SK-MEL-5 (cell line): ENCODE results near the gene CC2D2B. TPM values are rescaled to one million over a fixed set of nuclear protein-coding genes. Genes with fewer than 3 reads are reported as not detected.
"Not testable (repeated sequence)": the region's sequence is repeated elsewhere in the genome, so short reads cannot be mapped to it uniquely, and the experiment has no call there.

ENCODE experiments used
- DNase-seq: peaks from one replicate; pipeline ENCODE4 v3.0.0-alpha.2; 2016; ENCODE audit warnings: low read depth, low spot score
- in situ Hi-C: cut with HindIII; loops from 2 replicates; pipeline ENCODE4 v1.10.0; 2016; ENCODE audit warnings: low sequenced_read_pairs, high pct_unique_total_duplicates, low pct_unique_long_range_greater_than_20kb
- small RNA-seq, 2 experiments: library from RNA; depleted of rRNA; stranded (forward); fragments of <200 nt; gene quantifications; one replicate each; pipeline ENCODE3, GENCODE V24; 2014
- total RNA-seq: library from RNA; depleted of rRNA; stranded (reverse); fragments of >200 nt; shearing (Covaris generic); gene quantifications from 2 replicates; pipeline ENCODE4 v1.2.3, GENCODE V29; 2014; rRNA removed

The CC2D2B gene
- total RNA-seq, 1 experiment from 2014 or later: not detected

GRCh38 chr10:96047004-96047649 is 139.4 kb downstream of the CC2D2B start:
- in situ Hi-C loops: no loop called here
- DNase-seq: no peak

DNA sequence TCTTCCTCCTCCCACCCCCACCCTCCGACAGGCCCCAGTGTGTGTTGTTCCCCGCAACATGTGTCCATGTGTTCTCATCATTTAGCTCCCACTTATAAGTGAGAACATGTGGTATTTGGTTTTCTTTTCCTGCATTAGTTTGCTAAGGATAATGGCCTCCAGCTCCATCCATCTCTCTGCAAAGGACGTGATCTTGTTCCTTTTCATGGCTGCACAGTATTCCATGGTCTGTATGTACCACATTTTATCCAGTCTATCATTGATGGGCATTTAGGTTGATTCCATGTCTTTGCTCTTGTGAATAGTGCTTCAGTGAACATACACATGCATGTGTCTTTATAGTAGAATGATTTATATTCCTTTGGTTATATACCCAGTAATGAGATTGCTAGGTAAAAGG is 140.2 kb downstream of the CC2D2B start:
- in situ Hi-C loops, DNase-seq: not testable (repeated sequence)

GRCh38 chr10:96049340-96049739 is 141.6 kb downstream of the CC2D2B start:
- in situ Hi-C loops: no loop called here

GRCh38 chr10:96053985-96054384 is 146.2 kb downstream of the CC2D2B start:
- DNase-seq: no peak
- in situ Hi-C loops: no loop called here

More at GRCh38 chr10:96049340-96049739, 141.6 kb downstream of the CC2D2B start:
- DNase-seq: no peak

DNA sequence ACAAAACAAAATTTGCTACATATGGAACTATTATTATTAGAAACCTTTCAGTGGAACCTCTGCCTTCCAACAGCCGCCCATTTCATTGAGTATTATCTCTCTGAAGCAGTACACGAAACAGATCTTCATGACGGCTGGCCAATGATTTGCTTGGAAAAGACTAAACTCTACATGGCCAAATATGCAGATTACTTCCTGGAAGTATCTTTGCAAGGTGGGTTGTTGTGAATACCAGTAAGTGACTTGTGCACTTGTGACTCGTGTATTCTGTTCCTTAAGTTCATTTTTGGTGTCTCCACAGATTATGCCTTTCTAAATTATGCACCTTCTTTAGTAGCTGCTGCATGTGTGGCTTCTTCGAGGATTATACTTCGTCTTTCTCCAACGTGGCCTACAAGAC is 149.0 kb downstream of the CC2D2B start:
- in situ Hi-C loops: no loop called here
- no peak for DNase-seq

- in situ Hi-C loops: no loop called here
- no peak for DNase-seq
Measured at GRCh38 chr10:96061232-96061631, 153.5 kb downstream of the CC2D2B start.

DNA sequence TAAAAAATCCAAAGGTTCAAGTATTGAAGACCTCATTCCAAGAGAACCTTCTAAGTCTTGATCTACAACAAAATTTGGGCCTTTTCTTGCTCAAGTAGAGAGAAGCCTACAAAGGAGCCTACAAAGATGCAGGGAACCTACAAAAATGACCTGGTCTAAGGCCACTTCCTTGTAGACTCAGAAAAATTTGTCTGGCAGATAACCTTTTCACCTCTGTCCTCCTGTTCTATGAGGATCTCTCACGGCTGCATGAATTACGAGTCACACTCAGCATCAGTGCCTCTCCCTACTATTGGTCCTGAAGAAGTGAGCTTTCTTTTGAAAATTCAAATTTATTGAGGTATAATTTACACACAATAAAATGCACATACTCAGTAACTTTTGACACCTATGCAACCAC is 164.9 kb downstream of the CC2D2B start:
- in situ Hi-C loops: no loop called here
- no peak for DNase-seq

DNA sequence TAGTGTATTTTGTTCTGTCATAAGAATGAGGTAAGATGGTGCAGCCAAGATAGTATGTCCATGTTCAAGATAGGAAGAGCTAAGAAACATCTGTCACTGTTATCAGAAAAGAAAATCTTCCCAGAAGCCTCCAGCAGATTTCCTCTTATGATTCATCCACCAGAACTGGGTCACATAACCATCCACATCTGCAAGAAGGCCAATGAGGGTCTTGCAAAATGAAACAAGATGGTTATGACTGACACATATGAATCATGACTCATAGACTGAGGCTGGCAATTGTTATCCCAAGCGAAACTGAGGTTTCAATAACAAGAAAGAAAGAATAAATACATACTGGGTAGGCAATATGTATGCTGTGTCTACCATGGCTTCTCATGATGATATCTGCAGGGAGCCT is 165.9 kb downstream of the CC2D2B start:
- DNase-seq: no peak
- in situ Hi-C loops: no loop called here

GRCh38 chr10:96074776-96075175 is 167.0 kb downstream of the CC2D2B start:
- no peak for DNase-seq
- in situ Hi-C loops: no loop called here

GRCh38 chr10:96075977-96076376 is 168.2 kb downstream of the CC2D2B start:
- no peak for DNase-seq
- in situ Hi-C loops: no loop called here

- in situ Hi-C loops: no loop called here
- no peak for DNase-seq
Measured at GRCh38 chr10:96077156-96077555, 169.4 kb downstream of the CC2D2B start.

GRCh38 chr10:96082153-96082552 is 174.4 kb downstream of the CC2D2B start:
- in situ Hi-C loops: no loop called here
- no peak for DNase-seq

Small RNA genes lying within 50 kb of the gene (small RNA-seq; reads per million reads assigned to genes)
- gene MIR3157: 0 to 0.05 reads per million in 2 experiments

Other genes starting within 250 kb of the CC2D2B start
- 74.6 and 77.8 TPM in 2 replicates for gene TCTN3, start 214.0 kb upstream of the CC2D2B start, total RNA-seq
- 20.2 TPM in 2 replicates for gene ENTPD1, start 151.8 kb upstream of the CC2D2B start, total RNA-seq
- 4.7 and 5.2 TPM in 2 replicates for gene CCNJ, start 135.6 kb downstream of the CC2D2B start, total RNA-seq
- 15.8 and 17.3 TPM in 2 replicates for gene ZNF518A, start 222.3 kb downstream of the CC2D2B start, total RNA-seq